RWPE2 (cell line): ENCODE measurements around the gene CXCL9.

Experiments used
- ATAC-seq: fragments of 200-7000 bp; cut with Tn5 transposase; 3 replicates; pipeline ENCODE4 v1.9.1; 2021; ENCODE audit warnings: low read depth
- DNase-seq: peaks from one replicate; pipeline ENCODE4 v3.0.0-alpha.2; 2020; ENCODE audit warnings: low spot score
- H3K27ac ChIP-seq: fragments of 450-650 bp; 2 replicates; pipeline ENCODE4 v1.5.1; 2017; ENCODE audit warnings: mild to moderate bottlenecking; ENCODE audit not compliant: poor library complexity, severe bottlenecking
- H3K27me3 ChIP-seq: fragments of 250-450 bp; sonication (Bioruptor Pico); 2 replicates; pipeline ENCODE4 v1.5.1; 2021; ENCODE audit warnings: mild to moderate bottlenecking, moderate library complexity; ENCODE audit not compliant: insufficient read depth, poor library complexity, severe bottlenecking
- H3K36me3 ChIP-seq: fragments of 250-450 bp; sonication (Bioruptor Pico); 2 replicates; pipeline ENCODE4 v1.5.1; 2020; ENCODE audit warnings: low read depth, mild to moderate bottlenecking, moderate library complexity
- H3K4me1 ChIP-seq: fragments of 250-450 bp; sonication (Bioruptor Pico); 2 replicates; pipeline ENCODE4 v1.5.1; 2021; ENCODE audit warnings: mild to moderate bottlenecking, moderate library complexity; ENCODE audit not compliant: insufficient read depth, poor library complexity, severe bottlenecking
- H3K4me3 ChIP-seq: fragments of 250-450 bp; sonication (Bioruptor Pico); 2 replicates; pipeline ENCODE4 v1.5.1; 2021; ENCODE audit warnings: mild to moderate bottlenecking, moderate library complexity; ENCODE audit not compliant: severe bottlenecking
- H3K9me3 ChIP-seq: fragments of 250-450 bp; sonication (Bioruptor Pico); 2 replicates; pipeline ENCODE4 v1.5.1; 2021; ENCODE audit warnings: mild to moderate bottlenecking, moderate library complexity; ENCODE audit not compliant: severe bottlenecking
- CTCF ChIP-seq: fragments of 450-650 bp; IDR thresholded peaks from one replicate; pipeline ENCODE4 v1.5.1; 2017; ENCODE audit warnings: mild to moderate bottlenecking, moderate library complexity; ENCODE audit not compliant: poor library complexity, severe bottlenecking

Gene CXCL9

DNA sequence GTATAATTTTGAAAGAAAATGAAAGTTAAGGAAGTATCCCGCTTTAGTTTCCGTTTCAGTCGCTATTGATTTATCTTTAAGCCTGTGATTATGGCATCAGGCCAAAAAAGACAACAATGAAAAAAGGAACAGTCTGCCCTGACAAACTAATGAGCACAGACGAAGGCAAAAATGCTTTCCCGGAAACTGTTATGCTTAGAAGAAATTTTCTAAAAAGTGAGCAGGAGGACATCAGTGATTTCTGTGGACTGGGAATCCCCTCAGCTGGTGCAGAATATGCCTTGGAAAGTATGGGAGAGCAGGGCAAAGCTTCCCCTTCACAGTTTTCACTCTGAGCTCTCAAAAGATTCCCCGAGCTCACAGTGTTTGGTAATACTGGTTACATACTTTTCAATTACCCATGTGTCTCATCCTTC lies 21.0 kb upstream of the CXCL9 start:
- H3K27me3 ChIP-seq, result no peaks in the 10 kb centered on the region
- no peak overlapping the region for H3K27ac ChIP-seq
- H3K9me3 ChIP-seq, result no peaks in the 10 kb centered on the region
- no peak for TF ChIP-seq CTCF
- no peaks in the 10 kb centered on the region for H3K4me1 ChIP-seq
- no peak overlapping the region for H3K4me3 ChIP-seq
- ATAC-seq (no peak), DNase-seq (no peak)
- H3K36me3 ChIP-seq, result no peaks in the 10 kb centered on the region

GRCh38 chr4:76024065-76024464 lies 16.8 kb upstream of the CXCL9 start:
- no peak for TF ChIP-seq CTCF
- Histone ChIP-seq H3K36me3 (no peaks in the 10 kb centered on the region), H3K27ac (no peak overlapping the region), H3K4me3 (no peak overlapping the region), H3K9me3 (no peaks in the 10 kb centered on the region), H3K4me1 (no peaks in the 10 kb centered on the region), H3K27me3 (no peaks in the 10 kb centered on the region)
- ATAC-seq (no peak), DNase-seq (no peak)

GRCh38 chr4:76023389-76023788 lies 16.1 kb upstream of the CXCL9 start, which contains the start of gene CXCL10:
CXCL10 (minus strand) TSS chr4:76023497; CDS start chr4:76023431, 66 bp downstream.
- Histone ChIP-seq H3K36me3 (no peaks in the 10 kb centered on the region), H3K9me3 (no peaks in the 10 kb centered on the region), H3K27me3 (no peaks in the 10 kb centered on the region), H3K4me1 (no peaks in the 10 kb centered on the region), H3K4me3 (no peak within 1 kb of the TSS), H3K27ac (no peak within 1 kb of the TSS)
- no peak for DNase-seq
- TF ChIP-seq CTCF, result no peak
- no peak for ATAC-seq

- no peak for TF ChIP-seq CTCF
- Histone ChIP-seq H3K4me3 (no peak overlapping the region), H3K4me1 (no peaks in the 10 kb centered on the region), H3K36me3 (no peaks in the 10 kb centered on the region), H3K27ac (no peak overlapping the region), H3K9me3 (no peaks in the 10 kb centered on the region), H3K27me3 (no peaks in the 10 kb centered on the region)
- DNase-seq, result no peak
- ATAC-seq, result no peak
These were observed 15.4 kb upstream of the CXCL9 start for GRCh38 chr4:76022677-76023076.

DNA sequence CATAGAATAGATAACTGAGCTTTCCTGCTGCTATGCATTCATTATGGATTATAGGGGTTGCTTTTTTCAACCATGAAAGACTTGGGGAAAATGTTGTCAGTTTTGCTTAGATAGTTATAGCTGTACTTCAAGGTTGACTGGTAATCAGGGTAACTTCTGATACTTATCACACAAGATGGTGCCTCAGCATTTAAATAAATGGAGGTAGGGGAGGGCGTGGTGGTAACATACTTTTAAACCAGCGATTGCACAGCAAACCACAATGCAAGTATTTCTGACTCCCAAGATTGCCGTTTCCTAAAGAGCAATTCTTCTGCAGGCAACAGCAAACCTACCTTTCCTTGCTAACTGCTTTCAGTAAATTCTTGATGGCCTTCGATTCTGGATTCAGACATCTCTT lies 14.7 kb upstream of the CXCL9 start:
- DNase-seq (no peak), ATAC-seq (no peak)
- H3K4me1 ChIP-seq, result no peaks in the 10 kb centered on the region
- H3K27me3 ChIP-seq, result no peaks in the 10 kb centered on the region
- TF ChIP-seq CTCF, result no peak
- H3K9me3 ChIP-seq, result no peaks in the 10 kb centered on the region
- no peak overlapping the region for H3K4me3 ChIP-seq
- H3K27ac ChIP-seq, result no peak overlapping the region
- H3K36me3 ChIP-seq, result no peaks in the 10 kb centered on the region
